GM12864 (cell line): ENCODE data around the gene BCAS3.

Experiments used
- DNase-seq: peaks from one replicate; pipeline ENCODE4 v3.0.0-alpha.2; 2011; ENCODE audit warnings: low read depth
- H3K4me3 ChIP-seq: 2 replicates; pipeline ENCODE4 v1.5.1; 2011; ENCODE audit warnings: mild to moderate bottlenecking, low read depth, low read length, control low read depth
- TF ChIP-seq, protein P1 (sequence below): IDR thresholded peaks from 2 replicates; pipeline ENCODE4 v1.5.1; 2011; ENCODE audit warnings: low read depth, mild to moderate bottlenecking, moderate library complexity, low read length, control low read depth, inconsistent platforms; ENCODE audit errors: missing control alignments

Gene BCAS3

GRCh38 chr17:61415374-61416210 lies 737.9 kb downstream of the BCAS3 start:
- no peak for DNase-seq
- TF ChIP-seq, protein P1, sequence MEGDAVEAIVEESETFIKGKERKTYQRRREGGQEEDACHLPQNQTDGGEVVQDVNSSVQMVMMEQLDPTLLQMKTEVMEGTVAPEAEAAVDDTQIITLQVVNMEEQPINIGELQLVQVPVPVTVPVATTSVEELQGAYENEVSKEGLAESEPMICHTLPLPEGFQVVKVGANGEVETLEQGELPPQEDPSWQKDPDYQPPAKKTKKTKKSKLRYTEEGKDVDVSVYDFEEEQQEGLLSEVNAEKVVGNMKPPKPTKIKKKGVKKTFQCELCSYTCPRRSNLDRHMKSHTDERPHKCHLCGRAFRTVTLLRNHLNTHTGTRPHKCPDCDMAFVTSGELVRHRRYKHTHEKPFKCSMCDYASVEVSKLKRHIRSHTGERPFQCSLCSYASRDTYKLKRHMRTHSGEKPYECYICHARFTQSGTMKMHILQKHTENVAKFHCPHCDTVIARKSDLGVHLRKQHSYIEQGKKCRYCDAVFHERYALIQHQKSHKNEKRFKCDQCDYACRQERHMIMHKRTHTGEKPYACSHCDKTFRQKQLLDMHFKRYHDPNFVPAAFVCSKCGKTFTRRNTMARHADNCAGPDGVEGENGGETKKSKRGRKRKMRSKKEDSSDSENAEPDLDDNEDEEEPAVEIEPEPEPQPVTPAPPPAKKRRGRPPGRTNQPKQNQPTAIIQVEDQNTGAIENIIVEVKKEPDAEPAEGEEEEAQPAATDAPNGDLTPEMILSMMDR = no peak
- no peak overlapping the region for H3K4me3 ChIP-seq

GRCh38 chr17:61416211-61416539 lies 738.5 kb downstream of the BCAS3 start:
- TF ChIP-seq, protein P1 = no peak
- DNase-seq = no peak
- no peak overlapping the region for H3K4me3 ChIP-seq

GRCh38 chr17:61416540-61417363 lies 739.1 kb downstream of the BCAS3 start:
- TF ChIP-seq, protein P1 = peak; percentile 95
- no peak for DNase-seq
- no peak overlapping the region for H3K4me3 ChIP-seq

- DNase-seq = no peak
- TF ChIP-seq, protein P1 = no peak
- H3K4me3 ChIP-seq = no peak overlapping the region
These were observed 740.8 kb downstream of the BCAS3 start for GRCh38 chr17:61418449-61418848.

GRCh38 chr17:61419496-61420046 lies 741.9 kb downstream of the BCAS3 start:
- no peak for DNase-seq
- H3K4me3 ChIP-seq = no peak overlapping the region
- TF ChIP-seq, protein P1 = no peak

DNA sequence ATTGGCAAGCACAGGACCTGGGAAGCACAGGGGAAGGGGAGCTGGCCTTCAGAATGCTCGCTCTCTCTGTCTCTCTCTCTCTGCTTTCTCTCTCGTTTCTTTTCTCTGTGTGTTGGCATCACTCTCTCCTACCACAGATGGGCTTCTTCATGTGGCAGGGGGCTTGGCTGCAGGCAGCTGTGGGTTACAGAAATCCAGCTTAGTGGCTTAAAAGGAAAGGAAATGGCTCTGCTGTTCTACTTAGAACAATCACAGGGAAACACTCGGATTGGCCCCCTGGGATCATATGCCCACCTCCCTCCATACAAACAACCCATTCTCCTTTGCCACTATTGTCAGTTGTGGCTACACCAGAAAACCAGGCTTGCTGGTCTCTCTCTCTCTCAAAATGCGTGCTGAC lies 742.4 kb downstream of the BCAS3 start:
- DNase-seq = no peak
- TF ChIP-seq, protein P1 = no peak
- no peak overlapping the region for H3K4me3 ChIP-seq
